GM12873 (cell line): ENCODE results near the gene ENTREP1.

ENCODE experiments used
- TF ChIP-seq, protein P1 (sequence below): IDR thresholded peaks from 2 replicates; pipeline ENCODE4 v1.5.1; 2012; ENCODE audit warnings: low read depth, mild to moderate bottlenecking, moderate library complexity, low read length, control low read depth; ENCODE audit not compliant: insufficient read depth; ENCODE audit errors: missing control alignments

The ENTREP1 gene

GRCh38 chr9:69334317-69334716 is 9.3 kb downstream of the ENTREP1 start:
- TF ChIP-seq, protein P1, sequence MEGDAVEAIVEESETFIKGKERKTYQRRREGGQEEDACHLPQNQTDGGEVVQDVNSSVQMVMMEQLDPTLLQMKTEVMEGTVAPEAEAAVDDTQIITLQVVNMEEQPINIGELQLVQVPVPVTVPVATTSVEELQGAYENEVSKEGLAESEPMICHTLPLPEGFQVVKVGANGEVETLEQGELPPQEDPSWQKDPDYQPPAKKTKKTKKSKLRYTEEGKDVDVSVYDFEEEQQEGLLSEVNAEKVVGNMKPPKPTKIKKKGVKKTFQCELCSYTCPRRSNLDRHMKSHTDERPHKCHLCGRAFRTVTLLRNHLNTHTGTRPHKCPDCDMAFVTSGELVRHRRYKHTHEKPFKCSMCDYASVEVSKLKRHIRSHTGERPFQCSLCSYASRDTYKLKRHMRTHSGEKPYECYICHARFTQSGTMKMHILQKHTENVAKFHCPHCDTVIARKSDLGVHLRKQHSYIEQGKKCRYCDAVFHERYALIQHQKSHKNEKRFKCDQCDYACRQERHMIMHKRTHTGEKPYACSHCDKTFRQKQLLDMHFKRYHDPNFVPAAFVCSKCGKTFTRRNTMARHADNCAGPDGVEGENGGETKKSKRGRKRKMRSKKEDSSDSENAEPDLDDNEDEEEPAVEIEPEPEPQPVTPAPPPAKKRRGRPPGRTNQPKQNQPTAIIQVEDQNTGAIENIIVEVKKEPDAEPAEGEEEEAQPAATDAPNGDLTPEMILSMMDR: no peak

- TF ChIP-seq, protein P1: no peak
Measured at GRCh38 chr9:69339620-69340019, 14.6 kb downstream of the ENTREP1 start.

DNA sequence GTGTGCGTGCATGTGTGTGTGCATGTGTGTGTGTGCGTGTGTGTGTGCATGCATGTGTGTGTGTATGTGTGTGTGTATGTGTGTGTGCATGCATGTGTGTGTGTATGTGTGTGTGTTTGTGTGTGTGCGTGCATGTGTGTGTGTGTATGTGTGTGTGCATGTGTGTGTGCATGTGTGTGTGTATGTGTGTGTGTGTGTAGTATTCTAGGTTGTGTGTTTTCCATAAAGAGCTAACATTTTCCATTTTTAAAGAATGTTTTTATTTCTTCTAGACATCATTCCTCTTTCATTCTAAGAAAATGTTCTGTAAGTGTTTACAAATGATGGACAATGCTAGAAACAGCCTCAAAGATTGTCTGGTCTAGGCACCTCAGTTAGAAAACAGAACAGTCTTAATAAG is 15.6 kb downstream of the ENTREP1 start:
- TF ChIP-seq, protein P1: no peak

DNA sequence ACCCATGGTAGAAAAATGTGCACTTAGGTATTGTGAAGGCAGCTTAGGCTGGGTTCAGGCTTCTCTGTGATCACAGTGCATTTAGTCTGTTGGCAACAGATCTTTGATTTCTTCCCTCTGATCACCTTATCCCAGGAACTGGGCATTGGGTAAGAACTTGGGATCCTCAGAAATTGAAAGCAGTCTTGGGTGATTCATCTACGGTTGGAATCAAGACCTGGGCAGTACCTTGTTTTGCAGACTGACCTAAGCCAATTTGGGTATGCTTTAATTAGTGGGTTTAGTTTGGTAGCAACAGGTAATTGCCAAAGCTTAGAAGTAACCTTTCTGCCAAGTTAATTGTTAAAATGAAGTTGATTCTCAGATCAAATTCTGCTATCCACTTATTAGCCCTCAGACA is 17.8 kb downstream of the ENTREP1 start:
- TF ChIP-seq, protein P1: no peak

DNA sequence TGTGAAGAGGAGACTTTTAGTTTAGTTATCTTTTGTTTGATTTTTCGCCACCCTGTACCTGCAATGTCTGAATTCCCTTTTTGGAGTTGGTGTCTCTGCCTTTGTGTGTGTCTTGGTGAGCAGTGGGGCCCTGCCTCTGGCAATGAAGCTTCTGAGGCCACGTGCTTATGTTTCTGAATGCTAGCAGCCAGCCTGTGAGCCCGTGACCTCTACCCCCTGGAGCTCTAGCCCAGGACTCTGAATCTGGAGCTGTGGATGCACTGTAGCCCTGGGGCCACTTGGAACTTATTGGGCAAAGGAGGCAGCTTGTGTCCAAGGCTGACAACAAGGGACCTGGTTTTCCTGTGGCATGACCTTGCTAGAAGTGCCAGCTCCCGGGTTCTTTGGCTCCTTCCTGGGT is 19.4 kb downstream of the ENTREP1 start:
- TF ChIP-seq, protein P1: no peak

- TF ChIP-seq, protein P1: no peak
Measured at GRCh38 chr9:69346596-69347390, 21.8 kb downstream of the ENTREP1 start.

DNA sequence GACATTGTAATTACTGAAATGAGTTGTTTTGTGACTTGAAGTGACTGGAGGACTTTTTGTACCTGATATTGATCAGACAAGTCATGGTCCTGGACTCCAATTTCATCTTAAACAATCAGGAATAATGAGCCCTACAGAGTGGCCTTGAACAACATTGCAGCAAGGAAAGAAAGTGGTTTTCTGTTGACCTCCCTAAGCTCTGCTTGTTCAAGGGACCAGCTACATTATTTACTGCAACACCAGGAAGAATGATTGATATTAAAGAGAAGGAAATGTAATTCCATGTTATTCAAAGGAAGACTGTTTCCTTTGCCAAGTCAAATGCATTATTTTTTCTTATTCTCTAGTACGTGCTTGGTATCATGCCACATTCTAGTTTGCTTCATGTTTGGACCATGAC is 22.6 kb downstream of the ENTREP1 start:
- TF ChIP-seq, protein P1: no peak
